Panc1 (cell line): ENCODE results near the gene GPC3. TPM values are rescaled to one million over a fixed set of nuclear protein-coding genes. Genes with fewer than 3 reads are reported as not detected.

Experiments used
- ATAC-seq: fragments of 200-7000 bp; cut with Tn5 transposase; 2 replicates; pipeline ENCODE4 v1.9.1; 2020; ENCODE audit warnings: mild to moderate bottlenecking, moderate library complexity
- BruUV-seq: library from RNA; stranded (reverse); fragments of 400-500 nt; replicated peaks from 2 replicates; lab custom pipeline; 2021; lab: Mats Ljungman, UMichigan
- CTCF ChIA-PET: fragments of 300-600 bp; sonication (Branson Sonifier 250); formaldehyde crosslinking; loops from one replicate; lab custom pipeline; 2022; ENCODE audit warnings: antibody characterized with exemption; lab: Charles Lee
- POLR2A ChIA-PET: fragments of 300-600 bp; sonication (Branson Sonifier 250); formaldehyde crosslinking; loops from one replicate; lab custom pipeline; 2022; ENCODE audit warnings: antibody characterized with exemption; lab: Charles Lee
- DNase-seq: peaks from one replicate; pipeline ENCODE4 v3.0.0-alpha.2; 2010; ENCODE audit warnings: low read depth, low spot score
- H3K27ac ChIP-seq: 2 replicates; pipeline ENCODE4 v1.5.1; 2011; ENCODE audit warnings: mild to moderate bottlenecking, low read length, inconsistent platforms
- H3K27me3 ChIP-seq: fragments of 200-500 bp; sonication (Bioruptor generic); 2 replicates; pipeline ENCODE4 v1.6.0; 2014; ENCODE audit warnings: low read length, inconsistent platforms; ENCODE audit not compliant: control insufficient read depth, insufficient read depth
- H3K36me3 ChIP-seq: fragments of 200-500 bp; sonication (Bioruptor generic); 2 replicates; pipeline ENCODE4 v1.5.1; 2014; ENCODE audit warnings: inconsistent platforms, mild to moderate bottlenecking, low read length, moderate library complexity; ENCODE audit not compliant: control insufficient read depth, insufficient read depth
- H3K4me1 ChIP-seq: 2 replicates; pipeline ENCODE4 v1.5.1; 2011; ENCODE audit warnings: inconsistent platforms, mild to moderate bottlenecking, low read length, moderate library complexity; ENCODE audit not compliant: control insufficient read depth, insufficient read depth
- H3K4me3 ChIP-seq, 2 experiments: 2 replicates each; pipeline ENCODE4 v1.5.1; 2011 to 2012; ENCODE audit warnings: low read depth in 2 of 2, low read length in 2 of 2, mild to moderate bottlenecking in 2 of 2, inconsistent platforms in 1 of 2, moderate library complexity in 1 of 2
- H3K9me3 ChIP-seq: fragments of 200-500 bp; sonication (Bioruptor generic); 2 replicates; pipeline ENCODE4 v1.5.1; 2014; ENCODE audit warnings: low read depth, mild to moderate bottlenecking, inconsistent platforms, low read length, moderate library complexity; ENCODE audit not compliant: control insufficient read depth, insufficient read depth
- CTCF ChIP-seq: fragments of 450-650 bp; IDR thresholded peaks from 2 replicates; pipeline ENCODE4 v1.5.1; 2017; ENCODE audit warnings: mild to moderate bottlenecking
- POLR2AphosphoS5 ChIP-seq: IDR thresholded peaks from 2 replicates; pipeline ENCODE4 v1.6.1; 2012; ENCODE audit warnings: mild to moderate bottlenecking, low read depth, low read length, moderate library complexity
- REST ChIP-seq, 2 experiments: IDR thresholded peaks; 2 replicates each; pipeline ENCODE4 v1.6.1; 2011 to 2012; ENCODE audit warnings: low read depth in 2 of 2, control low read depth in 1 of 2, low read length in 1 of 2, mild to moderate bottlenecking in 1 of 2, moderate library complexity in 1 of 2; ENCODE audit not compliant: insufficient read depth in 1 of 2
- SIN3A ChIP-seq: IDR thresholded peaks from 2 replicates; pipeline ENCODE4 v1.6.1; 2012; ENCODE audit warnings: low read depth, mild to moderate bottlenecking, low read length, moderate library complexity, borderline replicate concordance; ENCODE audit not compliant: insufficient read depth
- TCF7L2 ChIP-seq: IDR thresholded peaks from 2 replicates; pipeline ENCODE4 v1.6.1; 2011; ENCODE audit warnings: mild to moderate bottlenecking, low read depth, low read length, inconsistent platforms
- in situ Hi-C: cut with HindIII; loops from 2 replicates; pipeline ENCODE4 v1.10.0; 2016; ENCODE audit warnings: low sequenced_read_pairs, low pct_unique_long_range_greater_than_20kb
- intact Hi-C: fragments of 100-400 bp; cut with micrococcal nuclease; formaldehyde crosslinking; loops from one replicate; pipeline ENCODE4 v1.10.0; 2022; ENCODE audit not compliant: unreplicated experiment
- total RNA-seq: library from RNA; stranded (reverse); gene quantifications from one replicate; pipeline ENCODE4 v1.2.1, GENCODE V29; 2021; ENCODE audit not compliant: unreplicated experiment

Gene GPC3
- total RNA-seq, 1 experiment from 2014 or later, result 0.95 TPM

GRCh38 chrX:133989490-133989889 lies 4.1 kb upstream of the GPC3 start:
- H3K4me3 ChIP-seq, result no peak overlapping the region
- H3K4me1 ChIP-seq, result peaks cover 4% of the 10 kb centered on the region; the same call in 1 of the 2 replicates
- no peaks in the 10 kb centered on the region for H3K9me3 ChIP-seq
- peaks cover 11% of the 10 kb centered on the region for H3K27me3 ChIP-seq
- ChIA-PET CTCF (no interaction called here), POLR2A (interaction anchor here (0.7 kb wide), 1 partner anchor 157 kb away, joined by 3 read pairs; no protein-coding TSS in a partner anchor)
- in situ Hi-C loops (no loop called here), intact Hi-C loops (no loop called here)
- ATAC-seq (no peak), DNase-seq (no peak)
- H3K27ac ChIP-seq, result no peak overlapping the region
- TF ChIP-seq CTCF, result no peak
- TF ChIP-seq SIN3A, result no peak
- TF ChIP-seq POLR2AphosphoS5, result no peak
- no peak for TF ChIP-seq REST (IDR thresholded peaks at IDR 0.05; ENCODE audit: insufficient read depth in 1 of 2, low read depth in 2 of 2, low read length in 1 of 2)
- TF ChIP-seq TCF7L2, result no peak
- BruUV-seq, result no TSS peak
- H3K36me3 ChIP-seq, result no peaks in the 10 kb centered on the region

DNA sequence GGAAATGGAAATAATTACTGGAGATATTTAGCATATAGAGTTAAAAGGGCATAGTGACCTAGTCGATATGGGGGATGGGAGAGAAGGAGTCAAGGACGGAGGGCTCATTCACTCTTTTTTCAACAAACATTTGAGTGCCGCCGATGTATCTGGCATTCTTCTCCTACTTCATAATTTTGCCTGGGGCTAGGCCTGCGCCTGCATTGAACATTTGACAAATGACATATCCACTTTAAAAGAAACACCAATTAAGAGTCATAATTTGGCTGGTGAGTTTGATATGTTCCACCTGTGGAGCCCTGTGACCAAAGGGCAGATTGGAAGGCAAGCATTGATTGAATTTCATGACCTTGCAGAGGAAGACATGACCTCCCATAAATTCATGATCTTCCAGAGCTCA lies 2.6 kb upstream of the GPC3 start:
- Histone ChIP-seq H3K36me3 (no peaks in the 10 kb centered on the region), H3K4me1 (peaks cover 4% of the 10 kb centered on the region; the same call in 1 of the 2 replicates), H3K27me3 (peaks cover 8% of the 10 kb centered on the region), H3K9me3 (no peaks in the 10 kb centered on the region), H3K4me3 (no peak overlapping the region), H3K27ac (no peak overlapping the region)
- ChIA-PET CTCF (no interaction called here), POLR2A (no interaction called here)
- ATAC-seq, result no peak
- DNase-seq, result no peak
- in situ Hi-C loops (no loop called here), intact Hi-C loops (no loop called here)
- BruUV-seq, result no TSS peak
- TF ChIP-seq TCF7L2, result no peak
- no peak for TF ChIP-seq POLR2AphosphoS5
- TF ChIP-seq REST (IDR thresholded peaks at IDR 0.05; ENCODE audit: insufficient read depth in 1 of 2, low read depth in 2 of 2, low read length in 1 of 2), result no peak
- no peak for TF ChIP-seq SIN3A
- no peak for TF ChIP-seq CTCF
